Measurements from ENCODE around the gene DCP1A. TPM values are rescaled to one million over a fixed set of nuclear protein-coding genes. Genes with fewer than 3 reads are reported as not detected.

Gene DCP1A
- total and polyA plus RNA-seq, 2 of the 13 experiments (the other 11 are each of a cell fraction or from before 2014, with no cell fraction given): 14.2 to 41.2 TPM

- no peak for TF ChIP-seq ZNF101 (CRISPR knock-in tag; IDR thresholded peaks at IDR 0.05; ENCODE audit: borderline replicate concordance, low read depth)
- no peak for TF ChIP-seq ZNF614 (CRISPR knock-in tag; IDR thresholded peaks at IDR 0.05; ENCODE audit: borderline replicate concordance)
- TF ChIP-seq NR3C1 (CRISPR knock-in tag; IDR thresholded peaks at IDR 0.05): no peak
- TF ChIP-seq FOXK1 (CRISPR knock-in tag; IDR thresholded peaks at IDR 0.05; ENCODE audit: borderline replicate concordance, low read depth): no peak
- no peak for TF ChIP-seq SALL1 (CRISPR knock-in tag; IDR thresholded peaks at IDR 0.05)
- TF ChIP-seq JUND (CRISPR knock-in tag; IDR thresholded peaks at IDR 0.05): no peak
- no peak for TF ChIP-seq FOXA1 (IDR thresholded peaks at IDR 0.05)
- TF ChIP-seq FOXA1 (CRISPR knock-in tag; IDR thresholded peaks at IDR 0.05): no peak
- TF ChIP-seq ZSCAN25 (CRISPR knock-in tag; IDR thresholded peaks at IDR 0.05): no peak
- TF ChIP-seq ZNF816 (CRISPR knock-in tag; IDR thresholded peaks at IDR 0.05; ENCODE audit: borderline replicate concordance): no peak
- TF ChIP-seq MXD4 (CRISPR knock-in tag; IDR thresholded peaks at IDR 0.05): no peak
- no peak for TF ChIP-seq SMAD9 (CRISPR knock-in tag; IDR thresholded peaks at IDR 0.05)
- TF ChIP-seq STAG1 (CRISPR knock-in tag; IDR thresholded peaks at IDR 0.05): no peak
- no peak for TF ChIP-seq PHF21A (CRISPR knock-in tag; IDR thresholded peaks at IDR 0.05)
- TF ChIP-seq ZFX (CRISPR knock-in tag; IDR thresholded peaks at IDR 0.05; ENCODE audit: low read depth): peak; percentile 63
- TF ChIP-seq AKAP8 (CRISPR knock-in tag; IDR thresholded peaks at IDR 0.05): no peak
- no peak for TF ChIP-seq ZNF570 (CRISPR knock-in tag; IDR thresholded peaks at IDR 0.05; ENCODE audit: borderline replicate concordance)
- no peak for TF ChIP-seq KDM3A (CRISPR knock-in tag; IDR thresholded peaks at IDR 0.05; ENCODE audit: low read depth)
- no peak for TF ChIP-seq SPEN (CRISPR knock-in tag; IDR thresholded peaks at IDR 0.05; ENCODE audit: low read depth)
- peak; percentile 82; the same call in 1 of the 2 replicates for TF ChIP-seq ZNF770 (CRISPR knock-in tag; IDR thresholded peaks at IDR 0.05)
- TF ChIP-seq TMF1 (CRISPR knock-in tag; IDR thresholded peaks at IDR 0.05; ENCODE audit: low read depth): no peak
- TF ChIP-seq ESRRA (CRISPR knock-in tag; IDR thresholded peaks at IDR 0.05; ENCODE audit: low read depth): no peak
- no peak for TF ChIP-seq NONO (IDR thresholded peaks at IDR 0.05)
- no peak for TF ChIP-seq NONO (CRISPR knock-in tag; conservative IDR thresholded peaks at IDR 0.05)
- TF ChIP-seq ATF7 (IDR thresholded peaks at IDR 0.05): no peak
- no peak for TF ChIP-seq ATF7 (CRISPR knock-in tag; IDR thresholded peaks at IDR 0.05)
- TF ChIP-seq ZNF777 (CRISPR knock-in tag; IDR thresholded peaks at IDR 0.05): no peak
- no peak for TF ChIP-seq DZIP1 (CRISPR knock-in tag; IDR thresholded peaks at IDR 0.05)
- no peak for TF ChIP-seq ZNF691 (CRISPR knock-in tag; IDR thresholded peaks at IDR 0.05; ENCODE audit: borderline replicate concordance, low read depth)
Observed at GRCh38 chr3:53250881-53251605, 96.3 kb downstream of the DCP1A start (continued).
